HG03354 (cell line): ENCODE data around the gene MMP28.
"Not testable (repeated sequence)": the region's sequence is repeated elsewhere in the genome, so short reads cannot be mapped to it uniquely, and the experiment has no call there.

ENCODE experiments used
- ATAC-seq: cut with Tn5 transposase; IDR thresholded peaks from one replicate; pipeline ENCODE4 v1.9.1; 2021; ENCODE audit warnings: mild to moderate bottlenecking; ENCODE audit not compliant: unreplicated experiment, poor library complexity, severe bottlenecking

Gene MMP28

GRCh38 chr17:35769895-35770486 is 25.4 kb downstream of the MMP28 start:
- no peak for ATAC-seq

- ATAC-seq = no peak
These were observed 26.6 kb downstream of the MMP28 start for GRCh38 chr17:35768797-35769196.

- no peak for ATAC-seq
These were observed 28.4 kb downstream of the MMP28 start for GRCh38 chr17:35766903-35767510.

DNA sequence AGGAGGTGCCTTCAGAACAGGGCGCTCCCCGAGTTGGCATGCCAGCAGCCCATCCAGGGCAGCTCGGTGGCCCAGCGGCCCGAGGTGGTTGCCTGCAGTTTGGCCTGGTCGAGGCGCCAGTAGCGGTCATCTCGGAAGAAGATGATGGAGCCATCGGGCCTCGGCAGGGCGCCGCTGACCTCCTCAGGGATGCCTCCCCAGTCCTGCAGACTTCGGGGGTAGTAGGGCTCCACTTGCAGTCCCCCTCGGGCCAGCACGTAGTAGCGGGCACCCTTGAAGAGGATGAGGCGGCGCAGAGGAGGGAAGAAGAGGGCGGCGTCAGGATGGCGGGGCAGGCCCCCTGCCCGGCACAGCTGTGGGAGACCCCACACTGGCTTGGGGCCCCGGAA is 29.0 kb downstream of the MMP28 start:
- no peak for ATAC-seq

DNA sequence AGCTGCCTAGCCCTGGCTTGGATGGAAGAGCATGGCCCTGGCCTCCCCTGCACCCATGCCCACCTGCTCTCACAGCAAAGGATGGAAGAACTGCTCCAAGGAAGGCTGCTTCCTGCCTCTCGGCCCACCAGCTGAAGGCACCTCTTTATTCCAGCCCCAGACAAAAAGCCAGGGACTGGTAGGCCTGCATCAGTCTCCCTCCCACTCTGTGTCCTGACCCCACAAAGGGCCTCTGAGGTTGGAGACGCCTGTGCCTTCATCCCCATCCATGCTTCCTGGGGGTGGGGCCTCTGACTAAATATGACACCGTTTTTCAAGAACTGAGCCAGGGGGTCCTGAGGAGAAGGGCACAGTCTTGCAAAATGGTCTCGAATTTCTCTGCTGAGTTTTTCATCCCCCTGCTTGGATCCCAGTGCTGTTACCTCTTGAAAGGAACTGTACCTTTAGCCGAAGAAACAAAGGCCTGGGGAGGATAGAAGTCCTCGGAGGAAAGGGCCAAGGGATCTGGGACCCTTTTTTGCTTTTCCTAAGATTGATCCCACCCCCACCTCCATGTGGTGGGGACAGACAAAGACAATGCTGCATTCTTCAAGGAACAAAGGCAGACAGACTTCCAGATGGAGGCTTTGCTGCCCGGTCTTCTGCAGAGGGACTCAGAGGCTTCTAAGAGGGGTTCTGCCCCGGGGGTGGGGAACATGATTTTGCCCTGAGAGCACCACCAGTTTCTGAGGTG is 29.5 kb downstream of the MMP28 start:
- no peak for ATAC-seq

DNA sequence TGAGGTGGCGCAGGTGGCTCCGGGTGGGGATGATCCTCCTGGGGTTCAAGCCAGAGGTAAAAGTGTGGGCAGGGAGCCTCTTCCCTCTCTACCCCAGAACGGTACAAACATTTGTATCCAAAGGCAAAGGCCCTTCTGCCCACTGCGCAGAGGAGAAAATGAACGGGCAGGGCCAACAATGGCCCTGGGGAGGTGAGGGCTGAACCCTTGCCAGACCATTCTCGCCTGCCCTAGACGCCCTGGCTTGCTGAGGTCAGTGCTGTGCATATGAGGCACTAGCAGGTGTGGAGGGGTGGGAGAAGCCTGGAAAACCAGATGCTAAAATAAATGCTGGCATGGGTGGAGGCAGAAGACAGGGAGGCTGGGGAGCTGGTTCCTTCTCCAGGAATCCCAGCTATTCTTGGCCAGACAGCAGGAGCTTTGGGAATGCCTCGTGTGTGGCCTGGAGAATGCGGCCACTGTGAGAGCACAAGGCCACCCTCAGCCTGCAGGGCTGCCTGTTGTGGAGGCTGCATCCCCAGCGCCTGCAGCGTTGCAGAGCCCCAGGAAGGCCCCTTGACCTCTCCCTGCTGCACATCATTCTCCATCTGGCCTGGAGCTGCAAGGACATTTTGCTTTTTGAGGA is 30.2 kb downstream of the MMP28 start:
- no peak for ATAC-seq

DNA sequence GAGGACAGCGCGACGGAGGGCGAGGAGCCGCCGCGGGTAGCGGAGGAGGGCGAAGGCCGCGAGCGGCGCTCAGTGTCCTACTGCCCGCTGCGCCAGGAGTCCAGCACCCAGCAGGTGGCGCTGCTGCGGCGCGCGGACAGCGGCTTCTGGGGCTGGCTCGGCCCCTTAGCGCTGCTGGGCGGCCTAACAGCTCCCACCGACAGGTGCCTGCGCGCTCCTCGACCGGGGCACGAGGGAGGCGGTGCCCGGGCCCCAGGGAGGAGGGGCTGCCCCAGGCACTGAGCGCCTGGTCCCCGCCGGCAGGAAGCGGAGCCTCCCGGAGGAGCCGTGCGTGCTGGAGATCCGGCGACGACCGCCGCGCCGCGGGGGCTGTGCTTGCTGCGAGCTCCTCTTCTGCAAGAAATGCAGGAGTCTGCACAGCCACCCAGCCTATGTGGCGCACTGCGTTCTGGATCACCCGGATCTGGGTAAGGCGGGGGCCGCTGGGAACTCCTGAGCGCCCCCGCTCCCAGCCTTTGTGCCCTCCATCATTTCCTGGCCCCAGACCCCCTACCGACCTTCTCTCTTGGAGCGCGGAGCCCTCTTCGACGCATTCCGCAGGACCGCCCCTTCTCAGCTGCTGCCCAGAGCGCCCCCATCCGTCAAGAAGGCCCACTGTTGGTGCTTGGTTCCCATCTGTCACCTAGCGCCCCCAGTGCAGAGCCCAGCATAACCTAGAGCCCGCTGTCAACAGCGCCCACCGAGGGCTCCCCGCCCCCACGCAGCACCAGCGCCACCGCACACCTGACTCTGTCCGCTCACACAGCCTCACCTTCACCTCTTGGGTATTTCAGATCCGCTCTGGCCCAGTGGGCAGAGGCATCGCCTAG is 31.1 kb downstream of the MMP28 start:
- ATAC-seq = peak; percentile 88

DNA sequence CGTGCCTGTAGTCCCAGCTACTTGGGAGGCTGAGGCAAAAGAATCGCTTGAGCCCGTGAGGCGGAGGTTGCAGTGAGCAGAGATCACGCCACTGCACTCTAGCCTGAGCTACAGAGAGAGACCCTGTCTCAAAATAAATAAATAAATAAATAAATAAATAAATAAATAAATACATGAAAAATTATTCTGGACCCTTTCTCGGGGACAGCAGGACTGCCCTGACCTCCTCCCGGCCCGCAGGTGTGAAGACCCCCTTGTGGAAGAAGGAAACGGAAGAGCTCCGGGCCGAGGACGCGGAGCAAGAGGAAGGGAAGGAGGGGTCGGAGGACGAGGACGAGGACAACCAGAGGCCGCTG is 31.7 kb downstream of the MMP28 start:
- no peak for ATAC-seq

GRCh38 chr17:35761601-35762000 is 33.8 kb downstream of the MMP28 start:
- ATAC-seq = no peak

DNA sequence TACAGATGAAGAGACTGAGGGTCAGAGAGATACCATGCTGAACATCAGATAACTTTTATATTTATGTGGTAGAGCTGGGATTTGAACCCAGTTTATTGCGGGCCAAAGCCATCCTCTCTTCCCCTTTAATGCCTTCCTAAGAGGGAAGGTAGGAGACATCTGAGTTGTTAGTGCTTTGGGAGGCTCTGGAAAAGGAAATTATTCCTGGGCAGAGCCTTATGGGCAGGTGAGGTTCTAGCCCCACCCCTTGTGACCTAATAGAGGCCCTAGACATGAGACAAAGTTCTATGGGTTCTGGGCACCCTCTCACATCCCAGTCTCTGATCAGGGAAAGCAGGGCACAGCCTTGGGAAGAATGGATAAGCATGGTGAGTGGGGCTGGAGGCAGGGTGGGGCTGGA is 34.9 kb downstream of the MMP28 start, which contains the start of gene C17orf50:
C17orf50 (plus strand) TSS at position 301 of the 400 bp plus-strand sequence; CDS start at position 356, 55 bp downstream.
- ATAC-seq = no peak

GRCh38 chr17:35757243-35757642 is 38.2 kb downstream of the MMP28 start:
- ATAC-seq = no peak

GRCh38 chr17:35752945-35753764 is 42.3 kb downstream of the MMP28 start, which contains the start of gene GAS2L2:
Gene GAS2L2 (minus strand): TSS chr17:35753239. CDS start chr17:35752850, 389 bp downstream.
- ATAC-seq = no peak

DNA sequence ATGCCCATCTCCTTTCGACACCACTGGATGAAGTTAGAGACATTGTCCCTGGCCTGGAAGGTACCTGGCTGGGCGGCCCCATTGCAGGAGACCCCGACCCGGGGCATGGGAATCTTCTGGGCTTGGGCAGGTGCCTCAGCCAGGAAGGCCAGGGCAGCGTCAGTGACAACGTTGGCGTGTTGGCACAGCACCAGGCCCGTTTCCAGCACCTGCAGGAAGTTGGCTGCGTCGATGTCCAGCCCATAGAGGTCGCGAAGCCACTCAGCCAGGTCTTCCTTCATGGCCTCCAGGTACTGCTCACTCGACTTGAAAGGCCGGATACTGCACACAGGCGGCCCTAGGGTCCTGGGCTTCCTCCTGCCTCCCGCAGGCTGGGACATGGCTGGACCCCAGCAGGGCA is 43.0 kb downstream of the MMP28 start:
- no peak for ATAC-seq

DNA sequence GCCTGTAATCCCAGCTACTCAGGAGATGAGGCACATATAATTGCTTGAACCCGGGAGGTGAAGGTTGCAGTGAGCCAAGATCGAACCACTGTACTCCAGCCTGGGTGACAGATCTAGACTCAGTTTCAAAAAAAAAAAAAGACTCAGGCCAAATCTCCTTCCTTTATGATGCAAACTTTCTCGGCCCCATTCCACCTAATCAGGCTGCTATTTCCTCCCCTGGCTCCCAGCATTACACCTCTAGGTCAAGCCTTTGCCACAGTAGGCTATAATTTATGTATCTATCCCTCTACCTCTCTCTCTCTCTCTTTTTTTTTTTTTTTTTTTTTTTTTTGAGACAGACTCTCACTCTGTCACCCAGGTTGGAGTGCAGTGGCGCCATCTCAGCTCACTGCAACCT is 43.9 kb downstream of the MMP28 start:
- ATAC-seq = not testable (repeated sequence)

DNA sequence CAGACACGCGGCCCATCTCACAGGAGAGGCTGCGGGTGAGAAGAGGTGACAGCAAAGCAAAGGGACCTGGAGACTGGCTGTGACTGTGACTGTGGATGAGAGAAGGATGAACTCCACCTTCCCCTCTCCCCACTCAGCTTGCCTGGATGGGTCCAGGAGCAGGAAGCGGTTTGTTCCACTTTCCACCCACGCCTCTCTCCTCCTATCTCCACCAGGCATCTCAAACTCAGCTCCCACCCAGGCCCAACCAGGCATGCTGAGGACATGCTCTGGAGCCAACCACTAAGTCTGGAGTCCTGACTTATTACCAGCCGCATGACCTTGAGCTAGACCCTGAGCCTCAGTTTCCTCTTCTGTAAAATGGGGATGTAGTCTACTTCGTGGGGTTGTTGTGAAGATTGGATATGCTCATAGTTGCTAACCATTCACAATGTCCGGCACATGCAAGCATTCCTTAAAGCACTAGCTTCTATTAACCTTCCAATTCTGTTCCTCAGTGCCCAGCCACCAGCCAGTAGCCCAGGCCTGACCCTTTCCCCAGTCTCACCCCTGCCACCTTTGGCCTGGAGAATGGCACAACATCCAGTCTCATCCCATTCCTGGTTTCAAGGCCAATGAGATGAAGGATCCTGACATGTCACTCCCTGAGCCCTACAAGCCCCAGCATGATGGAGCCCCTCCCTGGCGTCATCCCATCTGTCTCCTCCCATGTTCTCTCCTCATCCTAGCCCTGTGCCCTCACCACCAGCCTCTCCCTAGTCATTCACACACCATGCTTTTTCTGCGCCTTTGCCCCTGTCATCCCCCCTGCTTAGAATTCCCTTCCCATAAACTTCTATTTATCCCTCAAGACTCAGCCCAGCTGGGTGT is 44.7 kb downstream of the MMP28 start:
- ATAC-seq = no peak

GRCh38 chr17:35749560-35750412 is 45.7 kb downstream of the MMP28 start:
- no peak for ATAC-seq

GRCh38 chr17:35748979-35749378 is 46.5 kb downstream of the MMP28 start:
- ATAC-seq = no peak
